HG03135 (cell line): ENCODE results near the gene RFPL1.

ENCODE experiments used
- ATAC-seq: cut with Tn5 transposase; IDR thresholded peaks from one replicate; pipeline ENCODE4 v1.9.1; 2021; ENCODE audit warnings: mild to moderate bottlenecking, moderate library complexity; ENCODE audit not compliant: unreplicated experiment

Gene RFPL1

DNA sequence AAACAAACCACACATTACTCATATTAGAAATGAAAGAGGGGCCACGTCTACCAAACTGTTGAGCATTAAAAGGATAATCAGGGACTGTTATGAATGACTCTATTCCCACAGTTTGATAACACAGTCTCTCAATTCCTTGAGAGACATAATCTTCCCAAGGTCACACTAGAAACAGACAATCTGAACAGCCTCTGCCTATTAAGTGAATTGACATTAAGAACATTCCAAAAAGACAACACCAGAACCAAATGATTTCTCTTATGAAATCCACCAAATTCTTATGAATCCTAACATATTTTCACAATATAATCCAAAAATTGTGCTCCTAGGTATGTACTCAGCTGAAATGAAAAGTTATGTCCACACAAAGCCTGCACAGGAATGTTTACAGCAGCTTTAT lies 4.6 kb downstream of the RFPL1 start:
- ATAC-seq: no peak

DNA sequence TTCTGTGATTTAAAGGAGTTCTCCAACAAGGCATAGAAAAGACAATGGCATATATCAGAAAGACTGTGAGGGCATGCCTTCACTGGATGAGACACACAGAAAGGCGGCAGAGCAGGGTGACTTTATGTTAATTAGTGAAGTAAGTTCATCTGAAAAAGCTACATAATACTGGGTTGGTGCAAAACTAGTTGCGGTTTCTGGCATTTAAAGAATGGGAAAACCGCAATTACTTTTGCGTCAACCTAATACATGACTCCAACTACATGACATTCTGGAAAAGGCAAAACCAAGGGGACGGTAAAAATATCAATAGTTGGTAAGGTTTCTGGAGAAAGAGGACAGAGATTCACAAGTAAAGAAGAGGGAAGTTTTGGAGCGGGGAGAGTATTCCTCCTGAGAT lies 5.1 kb downstream of the RFPL1 start:
- ATAC-seq: no peak

DNA sequence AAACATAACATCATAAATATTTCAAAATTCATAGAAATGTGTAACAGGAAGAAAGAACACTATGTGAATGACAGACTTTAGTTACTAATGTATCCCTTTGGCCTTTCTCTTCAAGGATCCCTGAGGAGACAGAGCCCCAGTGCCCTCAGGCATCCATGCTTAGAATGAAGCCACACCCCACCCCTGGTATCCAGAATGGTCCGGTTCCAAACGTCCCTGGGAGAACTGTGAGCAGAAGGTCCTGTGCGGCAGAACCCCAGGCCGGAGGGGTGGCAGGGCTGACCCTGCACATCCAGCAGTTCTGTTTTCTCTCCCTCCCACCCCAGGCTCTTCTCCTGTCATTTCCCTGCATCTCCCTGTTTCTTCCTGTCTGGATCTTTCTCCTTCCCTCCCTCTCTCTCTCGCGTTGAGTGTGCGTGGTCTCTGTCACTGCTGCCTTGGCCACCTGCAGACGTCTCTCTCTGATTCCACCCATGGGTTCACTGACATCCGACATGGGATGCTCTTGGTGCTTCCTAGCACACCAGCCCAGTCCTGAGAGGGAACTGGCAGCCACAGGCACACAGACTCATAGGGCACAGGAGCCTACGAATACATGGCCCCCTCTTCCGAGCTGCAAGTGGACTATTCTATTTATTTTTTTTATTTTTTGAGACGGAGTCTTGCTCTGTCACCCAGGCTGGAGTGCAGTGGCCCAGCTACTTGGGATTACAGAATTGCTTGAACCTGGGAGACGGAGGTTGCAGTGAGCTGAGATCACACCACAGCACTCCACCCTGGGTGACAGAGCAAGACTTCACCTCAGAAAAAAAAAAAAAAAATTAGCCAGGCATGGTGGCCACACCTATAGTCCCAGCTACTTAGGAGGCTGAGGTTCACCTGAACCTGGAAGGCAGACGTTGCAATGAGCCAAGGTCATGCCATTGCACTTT lies 5.7 kb downstream of the RFPL1 start:
- no peak for ATAC-seq

DNA sequence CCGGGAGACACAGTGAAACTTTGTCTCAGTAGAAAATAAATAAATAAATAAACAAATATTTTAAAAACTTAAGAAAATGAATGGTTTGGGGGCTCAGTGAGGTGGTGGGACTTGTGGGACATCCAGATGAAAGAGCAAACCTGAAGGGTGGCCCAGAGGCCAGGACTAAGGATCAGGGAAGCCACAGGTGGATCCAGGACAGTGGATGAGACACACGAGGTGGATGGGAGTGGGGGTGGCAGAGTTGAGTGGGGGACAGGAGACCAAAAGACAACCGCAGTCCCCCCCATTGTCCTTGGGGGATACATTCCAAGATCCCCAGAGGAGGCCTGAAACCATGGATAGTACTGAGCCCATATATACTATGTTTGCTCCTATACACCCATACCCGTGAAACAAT lies 7.1 kb downstream of the RFPL1 start:
- ATAC-seq: no peak

DNA sequence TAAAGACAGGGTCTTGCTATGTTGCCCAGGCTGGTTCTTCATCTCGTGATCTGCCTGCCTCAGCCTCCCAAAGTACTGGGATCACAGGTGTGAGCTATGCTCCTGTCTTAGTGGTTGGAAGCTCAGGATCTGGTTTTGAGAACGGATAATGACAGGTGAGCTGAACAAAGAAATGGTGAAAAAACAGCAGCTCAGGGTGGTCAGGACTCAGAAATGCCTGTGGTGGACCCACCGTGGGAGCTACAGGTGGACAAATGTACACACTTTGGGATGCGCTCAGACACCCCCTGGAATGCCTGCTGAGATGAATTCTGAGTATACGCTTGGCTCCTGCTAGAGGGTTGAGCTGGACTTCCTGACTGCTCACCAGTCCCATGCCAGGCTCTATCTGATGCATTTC lies 9.5 kb downstream of the RFPL1 start:
- ATAC-seq: no peak

DNA sequence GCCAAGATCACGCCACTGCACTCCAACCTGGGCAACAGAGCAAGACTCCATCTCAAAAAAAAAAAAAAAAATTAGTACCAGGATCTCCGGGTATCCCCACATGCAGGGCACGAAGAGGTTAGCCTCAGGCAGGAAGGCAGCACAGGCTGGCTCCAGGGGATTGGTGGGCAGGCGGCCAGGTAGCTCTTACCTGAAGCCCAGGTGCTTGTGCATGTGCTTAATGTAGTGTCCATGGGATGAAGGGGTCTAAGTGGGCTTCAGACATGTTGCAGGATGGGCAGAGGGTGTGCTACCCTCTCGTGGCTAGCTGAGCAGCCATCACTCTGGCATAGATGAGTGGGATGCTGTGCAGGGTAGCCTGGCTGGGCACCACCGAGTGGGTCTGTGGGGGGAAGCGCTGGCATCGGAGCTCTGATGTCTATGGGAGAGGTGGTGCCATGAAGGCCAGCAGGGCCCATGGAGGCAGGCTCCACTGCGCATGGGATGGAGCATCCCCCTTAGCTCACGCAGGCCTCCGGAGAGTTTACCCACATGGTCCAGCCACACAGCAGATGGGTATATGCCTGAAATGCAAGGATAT lies 11.0 kb downstream of the RFPL1 start:
- no peak for ATAC-seq

DNA sequence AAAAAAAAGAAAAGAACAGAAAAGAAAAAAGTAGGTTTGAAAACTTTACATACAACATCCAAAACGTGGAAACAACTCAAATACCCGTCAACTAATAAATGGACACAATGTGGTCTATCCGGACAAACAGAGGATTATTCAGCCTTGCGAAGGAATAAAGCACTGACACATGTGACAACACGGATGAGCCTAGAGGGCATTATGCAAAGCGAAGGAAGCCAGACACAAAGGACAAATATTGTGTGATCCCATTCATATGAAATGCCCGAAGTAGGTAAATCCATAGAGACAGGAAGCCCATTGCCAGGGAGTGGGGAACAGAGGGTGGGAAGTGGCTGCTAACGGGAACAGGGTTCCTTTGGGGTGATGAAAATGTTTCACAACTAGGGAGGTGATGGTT lies 11.8 kb downstream of the RFPL1 start:
- no peak for ATAC-seq

DNA sequence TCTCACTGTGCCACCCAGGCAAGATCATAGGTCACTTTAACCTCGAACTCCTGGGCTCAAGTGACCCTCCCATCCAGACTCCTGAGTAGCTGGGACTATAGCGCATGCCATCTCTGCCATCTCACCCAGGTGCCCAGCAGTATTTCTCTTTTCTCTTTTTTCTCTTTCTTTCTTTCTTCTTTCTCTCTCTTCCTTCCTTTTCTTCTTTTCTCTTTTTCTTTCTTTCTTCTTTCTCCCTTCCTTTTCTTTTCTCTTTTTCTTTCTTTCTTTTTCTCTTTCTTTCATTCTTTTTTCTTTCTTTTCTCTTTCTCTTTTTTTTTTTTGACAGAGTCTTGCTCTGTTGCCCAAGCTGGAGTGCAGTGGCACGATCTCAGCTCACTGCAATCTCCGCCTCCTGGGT lies 13.5 kb downstream of the RFPL1 start:
- ATAC-seq: no peak

DNA sequence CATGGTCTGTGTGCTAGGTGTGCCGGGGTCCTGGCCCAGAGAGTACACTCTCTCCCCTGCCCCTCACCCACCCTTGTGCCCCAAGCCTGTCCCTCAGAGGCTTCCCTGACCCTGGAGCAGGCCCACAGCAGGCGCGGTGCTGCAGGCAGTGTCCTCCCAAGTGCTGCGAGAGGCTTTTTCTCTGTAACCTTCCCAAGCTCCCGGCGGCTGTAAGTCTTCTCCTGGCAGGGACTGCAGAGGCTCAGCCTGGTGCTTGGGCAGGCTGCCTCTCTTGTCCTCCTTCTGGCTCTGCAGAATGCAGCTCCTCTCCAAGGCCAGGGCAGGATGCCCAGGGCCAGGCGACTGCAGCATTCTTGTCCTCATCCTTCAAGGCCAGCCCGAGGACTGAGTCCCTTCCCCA lies 15.9 kb downstream of the RFPL1 start:
- ATAC-seq: no peak

DNA sequence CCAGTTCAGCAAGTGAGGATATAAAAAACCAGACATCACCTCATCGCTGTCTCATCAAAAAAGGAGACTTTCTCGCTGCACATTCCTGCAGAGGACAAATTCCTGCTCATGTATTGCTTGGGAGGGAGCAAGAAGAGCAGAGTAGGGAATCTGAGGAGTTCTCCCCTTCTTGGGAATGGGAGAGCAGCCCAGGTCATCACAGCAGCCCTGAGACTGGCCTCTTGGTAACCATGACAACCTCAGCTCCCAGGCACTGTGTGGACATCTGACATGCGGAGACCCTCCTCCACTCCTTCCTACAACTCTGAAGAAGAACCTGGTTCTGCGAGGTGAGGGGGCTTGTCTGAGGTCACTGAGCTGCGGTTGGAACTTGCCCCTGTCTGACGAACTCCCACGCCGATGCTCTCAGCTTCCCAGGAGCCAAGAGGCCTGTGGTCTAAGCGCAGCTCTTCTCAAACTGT lies 17.9 kb downstream of the RFPL1 start:
- ATAC-seq: no peak

DNA sequence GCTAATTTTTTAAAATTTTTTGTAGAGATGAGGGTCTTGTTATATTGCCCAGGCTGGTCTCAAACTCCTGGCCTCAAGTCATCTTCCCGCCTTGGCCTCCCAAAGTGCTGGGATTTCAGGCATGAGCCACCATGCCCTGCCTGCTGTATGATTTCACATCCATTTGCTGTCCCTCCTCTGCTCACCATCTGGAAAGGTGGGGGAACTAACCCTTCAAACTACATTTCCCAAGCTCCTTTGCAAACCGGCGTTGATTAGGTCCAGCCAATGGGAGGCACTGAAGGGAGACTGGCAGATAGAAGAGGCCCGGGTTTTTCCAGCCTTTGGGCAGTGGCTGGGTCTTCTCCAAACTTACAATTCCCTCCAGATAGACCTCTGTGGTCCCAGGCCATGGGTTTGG lies 19.3 kb downstream of the RFPL1 start:
- no peak for ATAC-seq

DNA sequence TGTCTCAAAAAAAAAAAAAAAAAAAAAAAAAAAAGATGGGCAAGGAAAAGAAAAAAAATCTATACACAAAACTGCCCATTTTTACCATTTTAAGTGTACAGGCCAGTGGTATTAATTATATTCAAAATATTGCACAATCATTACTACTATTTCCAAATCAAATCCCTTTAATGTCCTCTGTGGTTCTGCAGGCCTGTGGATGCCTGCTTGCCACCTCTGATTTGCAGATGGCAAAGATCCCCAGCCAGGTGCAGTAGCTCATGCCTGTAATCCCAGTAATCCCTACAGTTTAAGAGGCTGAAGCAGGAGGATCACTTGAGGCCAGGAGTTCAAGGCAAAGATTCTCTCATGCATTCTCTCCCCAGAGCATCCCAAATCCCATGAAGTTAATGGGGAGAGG lies 20.2 kb downstream of the RFPL1 start:
- ATAC-seq: no peak

DNA sequence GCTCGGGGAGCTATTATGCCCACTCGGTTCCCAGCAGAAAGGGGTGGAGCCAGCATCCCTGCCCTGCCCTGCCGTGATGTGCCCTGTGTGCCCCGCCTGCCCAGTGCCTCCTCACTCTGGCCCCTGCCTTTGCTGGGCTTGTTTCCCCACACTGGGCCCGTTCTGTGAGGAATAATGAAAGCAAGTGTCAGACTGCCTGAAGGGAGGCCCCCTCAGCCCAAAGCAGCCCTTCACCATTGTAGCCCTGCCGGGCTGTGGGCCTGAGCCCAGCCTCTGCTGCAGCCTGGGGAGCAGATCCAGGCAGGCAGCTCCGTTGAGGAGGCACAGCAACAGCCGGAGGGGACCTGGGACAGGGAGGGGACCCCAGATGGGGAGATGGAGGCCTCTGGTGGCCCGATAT lies 21.4 kb downstream of the RFPL1 start:
- no peak for ATAC-seq

DNA sequence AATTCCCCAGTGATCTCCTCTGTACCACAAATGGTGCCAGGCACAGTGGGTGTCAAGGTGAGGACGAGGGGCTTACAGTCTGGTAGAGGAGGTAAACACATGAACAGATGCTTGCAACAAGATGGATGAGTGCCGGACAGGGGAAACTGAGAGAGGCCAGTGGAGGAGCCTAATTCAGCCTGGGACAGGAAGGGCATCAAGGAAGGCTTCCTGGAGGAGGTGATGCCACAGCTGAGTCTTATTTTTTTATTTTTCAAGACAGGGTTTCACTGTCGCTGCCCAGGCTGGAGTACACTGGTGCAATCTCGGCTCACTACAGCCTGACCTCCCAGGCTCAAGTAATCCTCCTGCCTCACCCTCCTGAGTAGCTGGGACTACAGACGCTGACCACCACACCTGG lies 22.9 kb downstream of the RFPL1 start:
- no peak for ATAC-seq

DNA sequence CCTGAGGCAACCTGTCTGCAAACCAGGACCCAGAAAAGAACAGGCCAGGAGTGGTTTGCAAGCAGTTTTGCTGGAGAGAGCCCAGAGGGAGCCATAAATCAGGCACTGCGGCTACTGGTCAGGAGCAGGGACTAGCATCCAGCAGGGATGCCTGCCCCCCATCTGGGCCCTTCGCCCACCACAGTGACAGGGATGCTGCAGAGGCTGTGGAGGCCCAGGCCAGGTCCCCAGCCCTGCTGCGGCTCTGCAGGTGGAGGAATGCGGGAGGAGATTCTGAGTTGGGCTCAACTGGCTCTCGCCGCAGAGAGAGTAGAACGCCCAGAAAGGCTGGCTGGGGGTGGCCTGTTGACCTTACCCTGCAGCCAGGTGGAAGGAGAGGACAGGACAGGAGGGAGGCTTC lies 25.2 kb downstream of the RFPL1 start:
- no peak for ATAC-seq

DNA sequence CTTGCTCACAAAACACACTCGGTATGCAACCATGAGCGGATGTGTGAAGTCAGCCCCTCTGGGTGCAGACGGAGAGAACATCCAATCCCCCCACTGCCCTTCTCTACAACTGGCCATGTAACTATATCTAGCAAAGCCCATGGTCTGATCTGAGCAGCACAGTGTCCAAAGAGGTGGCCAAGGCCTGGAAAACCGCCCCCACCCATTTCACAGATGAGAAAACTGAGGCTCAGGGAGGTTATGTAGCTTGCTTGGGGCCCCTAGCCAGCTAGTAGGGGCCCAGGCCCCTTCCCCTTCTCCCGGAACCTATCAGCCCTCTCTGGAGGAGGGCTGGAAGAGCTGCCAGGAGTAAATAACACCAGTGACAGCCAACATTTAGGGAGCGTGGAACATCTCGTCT lies 26.2 kb downstream of the RFPL1 start:
- no peak for ATAC-seq

DNA sequence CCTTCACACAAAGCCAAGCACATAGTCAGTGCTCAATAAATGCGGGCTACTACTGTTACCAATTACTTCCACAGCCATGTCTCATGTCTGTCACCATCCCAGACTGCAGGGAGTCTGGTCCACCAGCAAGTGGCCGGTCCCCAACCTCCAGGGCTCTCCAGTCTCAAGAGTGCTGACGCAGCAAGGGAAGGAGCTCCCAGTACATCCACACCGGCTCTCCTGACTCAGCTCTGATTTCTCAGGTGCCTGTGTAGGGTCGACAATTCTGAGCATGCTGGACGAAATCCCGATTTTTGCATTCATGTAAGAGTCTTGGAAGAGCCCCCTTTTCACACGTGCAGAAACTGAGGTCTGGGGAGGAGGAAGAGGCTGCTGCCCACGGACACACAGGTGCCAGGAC lies 31.4 kb downstream of the RFPL1 start:
- no peak for ATAC-seq

DNA sequence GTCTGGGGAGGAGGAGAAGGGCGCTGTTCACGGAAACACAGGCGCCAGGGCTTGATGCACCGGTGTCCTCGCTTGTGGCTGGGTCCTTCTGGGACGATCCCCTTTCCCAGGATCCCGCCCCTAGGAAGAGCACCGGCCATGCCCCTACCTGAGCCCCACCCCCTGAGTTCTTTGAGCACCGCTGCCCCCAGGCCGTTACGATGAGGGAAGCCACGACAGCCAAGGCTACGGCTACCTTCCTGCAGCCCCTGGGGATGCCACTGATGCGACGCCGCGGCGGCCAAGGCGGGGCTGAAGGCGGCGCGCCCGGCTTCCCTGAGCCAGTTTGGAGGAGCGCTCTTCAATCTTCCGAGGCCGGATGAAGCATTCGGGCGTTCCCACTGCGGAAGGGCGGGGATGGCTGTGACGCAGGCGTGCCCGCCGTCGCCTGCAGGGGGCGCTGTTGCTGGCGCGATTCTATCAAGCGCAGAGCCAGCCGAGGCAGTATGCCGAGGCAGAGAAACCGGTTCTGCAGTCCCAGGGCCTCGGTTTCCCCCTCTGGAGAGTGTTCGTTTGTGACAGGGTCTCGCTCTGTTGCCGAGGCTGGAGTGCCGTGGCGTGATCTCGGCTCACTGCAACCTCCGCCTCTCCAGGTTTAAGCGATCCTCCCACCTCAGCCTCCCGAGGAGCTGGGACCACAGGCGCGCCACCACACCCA lies 31.9 kb downstream of the RFPL1 start:
- no peak for ATAC-seq

DNA sequence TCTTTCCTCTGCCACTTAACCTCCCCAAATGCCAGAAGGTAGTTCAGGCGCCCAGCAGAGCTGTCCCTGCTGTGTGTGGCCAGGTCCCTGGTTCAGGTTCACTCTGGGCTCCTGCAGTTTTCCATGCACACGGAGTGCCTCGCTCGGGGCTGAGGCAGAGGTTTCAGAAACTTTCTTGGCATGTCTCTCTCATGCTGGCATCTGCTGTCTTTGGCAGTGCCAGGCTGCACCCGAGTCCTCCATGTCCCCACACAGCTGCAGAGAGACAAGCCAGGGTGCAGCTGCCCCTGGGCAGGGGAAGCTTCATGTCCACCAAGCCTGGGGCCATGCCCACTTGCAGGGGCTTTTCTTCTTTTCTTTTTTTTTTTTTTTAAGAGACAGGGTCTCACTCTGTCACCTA lies 34.6 kb downstream of the RFPL1 start:
- no peak for ATAC-seq

DNA sequence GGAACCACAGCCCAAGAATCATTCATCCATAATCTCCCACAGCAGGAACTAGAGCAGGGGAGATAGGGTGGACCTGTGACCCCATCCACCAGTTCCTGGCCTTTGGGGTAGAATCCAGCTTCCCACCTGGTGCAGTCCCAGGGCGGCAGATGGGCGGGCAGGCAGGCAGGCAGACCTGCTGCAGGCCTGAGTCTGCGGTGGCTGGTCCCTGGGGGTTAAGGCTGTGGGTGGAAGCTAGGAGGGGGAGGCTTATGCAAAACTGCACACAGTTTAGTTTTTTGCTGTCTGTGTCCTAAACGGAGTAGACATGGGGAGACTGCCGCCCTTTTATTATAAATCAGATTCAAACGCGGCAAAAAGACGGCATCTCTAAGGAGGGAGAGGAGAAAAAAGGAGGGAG lies 37.2 kb downstream of the RFPL1 start:
- ATAC-seq: peak; percentile 77

DNA sequence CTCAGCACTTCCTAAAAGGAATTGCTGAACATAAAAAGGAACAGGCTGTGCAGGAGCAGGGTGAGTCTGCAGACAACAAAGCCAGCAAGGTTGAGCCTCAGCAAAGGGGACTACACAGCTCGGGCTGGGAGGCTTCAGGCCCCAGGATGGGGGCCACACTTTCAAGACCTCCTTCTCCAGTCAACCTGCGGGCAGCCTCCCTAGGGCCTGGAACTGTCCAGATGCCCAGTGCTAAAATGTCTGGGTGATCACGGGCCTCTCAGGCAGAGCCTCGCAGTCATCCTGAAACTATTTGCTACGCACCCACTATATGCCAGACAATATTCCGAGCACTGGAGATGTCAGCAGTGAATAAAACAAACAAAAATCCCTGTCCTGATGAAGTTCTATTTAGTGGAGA lies 37.7 kb downstream of the RFPL1 start:
- no peak for ATAC-seq

DNA sequence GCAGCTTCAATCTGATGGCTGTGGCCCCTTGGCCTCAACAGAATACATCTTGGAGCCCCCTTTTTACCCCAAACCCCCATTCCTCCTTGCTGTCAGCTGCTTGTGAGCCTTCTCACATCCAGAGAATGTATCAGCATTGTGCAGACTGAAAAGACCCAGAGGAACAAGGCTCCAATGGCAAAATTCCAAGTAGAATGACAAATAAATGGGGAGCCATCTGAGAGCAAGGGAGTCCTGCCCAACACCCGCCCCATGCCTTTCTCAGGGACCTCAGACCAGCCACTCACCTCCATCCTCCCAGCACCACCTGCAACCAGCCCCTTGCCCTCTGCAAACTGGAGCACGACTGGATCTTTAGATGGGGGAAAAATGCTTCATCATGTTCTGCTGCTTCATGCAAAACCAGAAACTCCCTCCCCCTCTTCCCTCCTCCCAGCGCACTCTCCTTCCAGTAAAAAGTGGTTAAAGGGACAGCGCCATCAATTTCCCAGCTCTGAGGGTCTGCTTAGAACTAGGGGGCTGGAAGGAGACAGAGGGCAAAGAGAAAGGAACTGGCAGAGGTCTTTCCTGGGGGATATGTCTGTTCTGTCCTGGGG lies 39.4 kb downstream of the RFPL1 start:
- ATAC-seq: no peak
